K562 (cell line): ENCODE data around the gene LYSMD1. TPM values are rescaled to one million over a fixed set of nuclear protein-coding genes. Genes with fewer than 3 reads are reported as not detected.

ENCODE experiments used
- CHD7 ChIP-seq: fragments of 200-600 bp; sonication (generic); IDR thresholded peaks from one replicate; pipeline ENCODE4 v1.6.1; 2012; ENCODE audit warnings: mild to moderate bottlenecking, low read depth, low read length, inconsistent platforms
- CTBP1 ChIP-seq: fragments of 450-650 bp; IDR thresholded peaks from 2 replicates; pipeline ENCODE4 v1.6.1; 2016; ENCODE audit warnings: borderline replicate concordance
- MEF2D ChIP-seq: conservative IDR thresholded peaks from 2 replicates; pipeline ENCODE4 v1.6.1; 2016; ENCODE audit warnings: low read depth, missing genetic modification characterization, missing compliant biosample characterization
- MGA ChIP-seq: fragments of 450-650 bp; IDR thresholded peaks from 2 replicates; pipeline ENCODE4 v1.6.1; 2016; ENCODE audit warnings: mild to moderate bottlenecking, moderate library complexity
- TAF15 ChIP-seq: fragments of 200-400 bp; formaldehyde crosslinking; IDR thresholded peaks from 2 replicates; pipeline ENCODE4 v1.6.1; 2017; ENCODE audit warnings: mild to moderate bottlenecking, low read depth, low read length, moderate library complexity
- polyA plus RNA-seq, 8 experiments: library from polyadenylated mRNA; depleted of rRNA in 4 of 8; stranded (reverse) in 5 of 8; unstranded in 3 of 8; fragments of >200 nt; fragmentation: Nextera tagmentation in 2 of 8; fragmentation: Illumina TruSeq in 1 of 8; extraction: Ambion mirVana in 2 of 8; extraction: Trizol in 1 of 8; gene quantifications; 2 replicates each; pipeline versions ENCODE4 v1.2.1 to v1.2.3, GENCODE V29; 2011 to 2014; ENCODE audit warnings: inconsistent platforms in 1 of 8, missing spikeins in 1 of 8
- total RNA-seq, 7 experiments: library from RNA; depleted of rRNA in 6 of 7; stranded (reverse); fragments of >200 nt in 6 of 7; fragmentation: Illumina TruSeq in 2 of 7; extraction: Trizol in 2 of 7; gene quantifications; 2 replicates each; pipeline versions ENCODE4 v1.2.1 to v1.2.3, GENCODE V29; 2011 to 2021; ENCODE audit warnings: low replicate concordance in 1 of 7

LYSMD1 gene
- total and polyA plus RNA-seq, 9 of the 15 experiments (the other 6 are each of a cell fraction or from before 2014, with no cell fraction given) = 2.2 to 9.4 (median 6.0) TPM

- no peak for TF ChIP-seq CHD7
- no peak for TF ChIP-seq TAF15
- no peak for TF ChIP-seq CTBP1
- TF ChIP-seq MEF2D = no peak
- peak; percentile 62 for TF ChIP-seq MGA
These were observed 18.6 kb downstream of the LYSMD1 start (continued) for GRCh38 chr1:151147132-151147503.
